HepG2 (cell line): ENCODE data around the gene PEX11B. TPM values are rescaled to one million over a fixed set of nuclear protein-coding genes. Genes with fewer than 3 reads are reported as not detected.
A peak's percentile ranks its signal among the peaks of the same experiment; 100 is the strongest.

Experiments used
- ATF1 ChIP-seq: IDR thresholded peaks from 2 replicates; pipeline ENCODE4 v1.6.1; 2016; ENCODE audit warnings: mild to moderate bottlenecking, control low read depth
- CAMTA2 ChIP-seq: sonication (generic); formaldehyde crosslinking; IDR thresholded peaks from 2 replicates; pipeline ENCODE4 v1.4.0; 2020; ENCODE audit warnings: mild to moderate bottlenecking, missing genetic modification reagents, borderline replicate concordance
- CENPX ChIP-seq: sonication (generic); formaldehyde crosslinking; IDR thresholded peaks from 2 replicates; pipeline ENCODE4 v1.9.0; 2021; ENCODE audit warnings: mild to moderate bottlenecking, missing genetic modification reagents, moderate library complexity
- KDM5B ChIP-seq: sonication (generic); formaldehyde crosslinking; IDR thresholded peaks from 2 replicates; pipeline ENCODE4 v1.4.0; 2020; ENCODE audit warnings: missing genetic modification reagents, mild to moderate bottlenecking, borderline replicate concordance
- MAFF ChIP-seq: IDR thresholded peaks from 2 replicates; pipeline ENCODE4 v1.6.1; 2011; ENCODE audit warnings: low read depth, low read length, improper control_type of control experiment
- MAFG ChIP-seq: sonication (generic); formaldehyde crosslinking; IDR thresholded peaks from 2 replicates; pipeline ENCODE4 v1.5.1; 2020; ENCODE audit warnings: mild to moderate bottlenecking, missing genetic modification reagents
- ONECUT2 ChIP-seq: sonication (generic); formaldehyde crosslinking; IDR thresholded peaks from 2 replicates; pipeline ENCODE4 v1.4.0; 2020; ENCODE audit warnings: missing genetic modification reagents
- PRMT3 ChIP-seq: sonication (generic); formaldehyde crosslinking; IDR thresholded peaks from 2 replicates; pipeline ENCODE4 v1.8.1; 2022; ENCODE audit warnings: low read depth, mild to moderate bottlenecking, moderate library complexity, missing genetic modification reagents, borderline replicate concordance
- SP2 ChIP-seq: sonication (generic); formaldehyde crosslinking; IDR thresholded peaks from 2 replicates; pipeline ENCODE4 v1.5.1; 2020; ENCODE audit warnings: mild to moderate bottlenecking, missing genetic modification reagents
- TARDBP ChIP-seq: sonication (generic); formaldehyde crosslinking; IDR thresholded peaks from 2 replicates; pipeline ENCODE4 v1.8.0; 2022; ENCODE audit warnings: mild to moderate bottlenecking, missing genetic modification reagents
- TCF7 ChIP-seq: sonication (generic); IDR thresholded peaks from 2 replicates; pipeline ENCODE4 v1.6.1; 2016; ENCODE audit warnings: antibody characterized with exemption, low read depth
- TGIF2 ChIP-seq: IDR thresholded peaks from 2 replicates; pipeline ENCODE4 v1.6.1; 2016; ENCODE audit warnings: control low read depth, missing compliant biosample characterization
- ZBTB21 ChIP-seq: sonication (generic); formaldehyde crosslinking; IDR thresholded peaks from 2 replicates; pipeline ENCODE4 v1.4.0; 2020; ENCODE audit warnings: missing genetic modification reagents
- ZKSCAN1 ChIP-seq: fragments of 150-350 bp; IDR thresholded peaks from 2 replicates; pipeline ENCODE4 v1.6.1; 2014; ENCODE audit warnings: low read length
- ZMYM3 ChIP-seq: sonication (generic); formaldehyde crosslinking; IDR thresholded peaks from 2 replicates; pipeline ENCODE4 v1.5.1; 2020; ENCODE audit warnings: mild to moderate bottlenecking, missing genetic modification reagents
- ZNF260 ChIP-seq: sonication (generic); formaldehyde crosslinking; IDR thresholded peaks from 2 replicates; pipeline ENCODE4 v1.4.0; 2020; ENCODE audit warnings: missing genetic modification reagents, low read depth, mild to moderate bottlenecking, borderline replicate concordance
- ZNF33A ChIP-seq: sonication (generic); formaldehyde crosslinking; IDR thresholded peaks from 2 replicates; pipeline ENCODE4 v1.5.1; 2020; ENCODE audit warnings: missing genetic modification reagents, mild to moderate bottlenecking, moderate library complexity, borderline replicate concordance
- polyA plus RNA-seq, 8 experiments: library from polyadenylated mRNA; depleted of rRNA in 3 of 8; stranded (reverse) in 7 of 8; unstranded in 1 of 8; fragments of >200 nt; fragmentation: Illumina TruSeq in 4 of 8; extraction: Trizol in 4 of 8; gene quantifications; 2 replicates each; pipeline versions ENCODE4 v1.2.1 to v1.2.3, GENCODE V29; 2011 to 2016; ENCODE audit warnings: low read depth in 4 of 8, missing spikeins in 1 of 8, mixed read lengths in 1 of 8; ENCODE audit not compliant: insufficient read depth in 1 of 8
- total RNA-seq, 5 experiments: library from RNA; depleted of rRNA; stranded (reverse); fragments of >200 nt; fragmentation: Illumina TruSeq; extraction: Trizol; gene quantifications; 2 replicates each; pipeline ENCODE4 v1.2.3, GENCODE V29; 2016; ENCODE audit warnings: low read depth in 1 of 5
- TF ChIP-seq, protein P1 (sequence below): sonication (generic); formaldehyde crosslinking; IDR thresholded peaks from 2 replicates; pipeline ENCODE4 v1.8.1; 2022; ENCODE audit warnings: low read depth, mild to moderate bottlenecking, missing genetic modification reagents
- TF ChIP-seq, protein P2 (sequence below): sonication (generic); formaldehyde crosslinking; IDR thresholded peaks from 2 replicates; pipeline ENCODE4 v1.8.1; 2023; ENCODE audit warnings: missing genetic modification reagents, inconsistent platforms, borderline replicate concordance
- TF ChIP-seq, protein P3 (sequence below): sonication (generic); formaldehyde crosslinking; IDR thresholded peaks from 2 replicates; pipeline ENCODE4 v1.9.0; 2021; ENCODE audit warnings: missing genetic modification reagents, mild to moderate bottlenecking, borderline replicate concordance
- TF ChIP-seq, protein P4 (sequence below): sonication (generic); formaldehyde crosslinking; IDR thresholded peaks from 2 replicates; pipeline ENCODE4 v1.5.0; 2020; ENCODE audit warnings: mild to moderate bottlenecking, missing genetic modification reagents

The PEX11B gene
- total and polyA plus RNA-seq, 2 of the 13 experiments (the other 11 are each of a cell fraction or from before 2014, with no cell fraction given), result 21.6 to 48.4 TPM

DNA sequence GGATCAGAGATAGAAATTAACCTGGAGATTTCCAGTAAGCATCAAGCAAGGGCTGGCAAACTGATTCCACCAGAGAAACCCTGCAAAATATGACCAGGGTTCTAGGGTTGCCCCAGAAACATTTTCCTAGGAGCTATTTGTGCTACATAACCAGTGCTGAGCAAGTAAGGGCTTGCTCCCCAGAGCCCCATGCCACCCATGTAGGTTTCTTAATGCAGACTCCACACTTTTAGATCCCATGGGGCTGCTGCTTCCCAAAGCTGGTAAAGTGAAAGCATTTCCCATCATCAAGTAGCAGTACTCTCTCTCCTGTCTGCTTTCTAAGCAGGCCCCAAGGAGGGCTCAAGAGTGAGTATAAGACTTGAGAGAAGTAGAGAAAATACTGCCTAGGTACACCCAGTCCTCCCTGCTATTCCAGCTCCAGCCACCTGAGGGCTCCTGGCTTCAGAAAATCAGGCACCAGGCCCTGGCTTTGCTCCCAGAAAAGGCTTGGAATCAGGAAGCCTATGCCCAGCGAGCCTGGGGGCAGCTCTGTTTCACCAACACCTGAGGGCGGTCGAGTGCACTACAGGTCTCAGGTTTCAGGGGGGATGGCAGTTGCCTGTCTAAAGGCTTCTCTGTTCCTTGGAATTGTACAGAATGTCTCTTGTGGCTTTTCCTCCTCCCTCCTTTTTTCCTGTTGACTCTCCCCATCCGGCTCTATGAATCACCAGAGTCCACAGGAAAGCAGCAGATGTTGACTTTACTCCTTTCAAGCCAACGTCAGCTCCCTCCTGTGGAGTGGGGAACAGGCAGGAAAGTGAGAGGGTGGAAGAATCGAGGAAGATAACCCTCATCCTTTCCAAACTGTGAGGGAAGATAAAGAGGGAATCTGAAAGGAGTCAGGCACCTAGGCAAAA is 26.7 kb downstream of the PEX11B start (continued):
- TF ChIP-seq, protein P1, sequence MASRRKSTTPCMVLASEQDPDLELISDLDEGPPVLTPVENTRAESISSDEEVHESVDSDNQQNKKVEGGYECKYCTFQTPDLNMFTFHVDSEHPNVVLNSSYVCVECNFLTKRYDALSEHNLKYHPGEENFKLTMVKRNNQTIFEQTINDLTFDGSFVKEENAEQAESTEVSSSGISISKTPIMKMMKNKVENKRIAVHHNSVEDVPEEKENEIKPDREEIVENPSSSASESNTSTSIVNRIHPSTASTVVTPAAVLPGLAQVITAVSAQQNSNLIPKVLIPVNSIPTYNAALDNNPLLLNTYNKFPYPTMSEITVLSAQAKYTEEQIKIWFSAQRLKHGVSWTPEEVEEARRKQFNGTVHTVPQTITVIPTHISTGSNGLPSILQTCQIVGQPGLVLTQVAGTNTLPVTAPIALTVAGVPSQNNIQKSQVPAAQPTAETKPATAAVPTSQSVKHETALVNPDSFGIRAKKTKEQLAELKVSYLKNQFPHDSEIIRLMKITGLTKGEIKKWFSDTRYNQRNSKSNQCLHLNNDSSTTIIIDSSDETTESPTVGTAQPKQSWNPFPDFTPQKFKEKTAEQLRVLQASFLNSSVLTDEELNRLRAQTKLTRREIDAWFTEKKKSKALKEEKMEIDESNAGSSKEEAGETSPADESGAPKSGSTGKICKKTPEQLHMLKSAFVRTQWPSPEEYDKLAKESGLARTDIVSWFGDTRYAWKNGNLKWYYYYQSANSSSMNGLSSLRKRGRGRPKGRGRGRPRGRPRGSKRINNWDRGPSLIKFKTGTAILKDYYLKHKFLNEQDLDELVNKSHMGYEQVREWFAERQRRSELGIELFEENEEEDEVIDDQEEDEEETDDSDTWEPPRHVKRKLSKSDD, result no peak
- TF ChIP-seq, protein P2, sequence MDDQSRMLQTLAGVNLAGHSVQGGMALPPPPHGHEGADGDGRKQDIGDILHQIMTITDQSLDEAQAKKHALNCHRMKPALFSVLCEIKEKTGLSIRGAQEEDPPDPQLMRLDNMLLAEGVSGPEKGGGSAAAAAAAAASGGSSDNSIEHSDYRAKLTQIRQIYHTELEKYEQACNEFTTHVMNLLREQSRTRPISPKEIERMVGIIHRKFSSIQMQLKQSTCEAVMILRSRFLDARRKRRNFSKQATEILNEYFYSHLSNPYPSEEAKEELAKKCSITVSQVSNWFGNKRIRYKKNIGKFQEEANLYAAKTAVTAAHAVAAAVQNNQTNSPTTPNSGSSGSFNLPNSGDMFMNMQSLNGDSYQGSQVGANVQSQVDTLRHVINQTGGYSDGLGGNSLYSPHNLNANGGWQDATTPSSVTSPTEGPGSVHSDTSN (CRISPR knock-in tag), result no peak
- no peak for TF ChIP-seq MAFG (CRISPR knock-in tag)
- TF ChIP-seq MAFF, result 0 out of 2 replicates have a peak, but pooled peaks have one; percentile 25
- TF ChIP-seq ONECUT2, result no peak
- TF ChIP-seq ZNF260 (CRISPR knock-in tag), result no peak
- TF ChIP-seq ZBTB21 (CRISPR knock-in tag), result no peak
- TF ChIP-seq, protein P3, sequence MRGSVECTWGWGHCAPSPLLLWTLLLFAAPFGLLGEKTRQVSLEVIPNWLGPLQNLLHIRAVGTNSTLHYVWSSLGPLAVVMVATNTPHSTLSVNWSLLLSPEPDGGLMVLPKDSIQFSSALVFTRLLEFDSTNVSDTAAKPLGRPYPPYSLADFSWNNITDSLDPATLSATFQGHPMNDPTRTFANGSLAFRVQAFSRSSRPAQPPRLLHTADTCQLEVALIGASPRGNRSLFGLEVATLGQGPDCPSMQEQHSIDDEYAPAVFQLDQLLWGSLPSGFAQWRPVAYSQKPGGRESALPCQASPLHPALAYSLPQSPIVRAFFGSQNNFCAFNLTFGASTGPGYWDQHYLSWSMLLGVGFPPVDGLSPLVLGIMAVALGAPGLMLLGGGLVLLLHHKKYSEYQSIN (CRISPR knock-in tag), result no peak
- TF ChIP-seq CENPX (CRISPR knock-in tag), result no peak
- TF ChIP-seq CAMTA2 (CRISPR knock-in tag), result no peak
- no peak for TF ChIP-seq SP2 (CRISPR knock-in tag)
- TF ChIP-seq ATF1 (CRISPR knock-in tag), result peak; percentile 48; the same call in 1 of the 2 replicates
- peak; percentile 31; the same call in 1 of the 2 replicates for TF ChIP-seq KDM5B (CRISPR knock-in tag)
- TF ChIP-seq TARDBP (CRISPR knock-in tag), result peak; percentile 76
- TF ChIP-seq PRMT3 (CRISPR knock-in tag), result peak; percentile 69; the same call in 1 of the 2 replicates
- no peak for TF ChIP-seq ZKSCAN1
- TF ChIP-seq ZNF33A (CRISPR knock-in tag), result no peak
- peak; percentile 63; the same call in 1 of the 2 replicates for TF ChIP-seq ZMYM3 (CRISPR knock-in tag)
- TF ChIP-seq, protein P4, sequence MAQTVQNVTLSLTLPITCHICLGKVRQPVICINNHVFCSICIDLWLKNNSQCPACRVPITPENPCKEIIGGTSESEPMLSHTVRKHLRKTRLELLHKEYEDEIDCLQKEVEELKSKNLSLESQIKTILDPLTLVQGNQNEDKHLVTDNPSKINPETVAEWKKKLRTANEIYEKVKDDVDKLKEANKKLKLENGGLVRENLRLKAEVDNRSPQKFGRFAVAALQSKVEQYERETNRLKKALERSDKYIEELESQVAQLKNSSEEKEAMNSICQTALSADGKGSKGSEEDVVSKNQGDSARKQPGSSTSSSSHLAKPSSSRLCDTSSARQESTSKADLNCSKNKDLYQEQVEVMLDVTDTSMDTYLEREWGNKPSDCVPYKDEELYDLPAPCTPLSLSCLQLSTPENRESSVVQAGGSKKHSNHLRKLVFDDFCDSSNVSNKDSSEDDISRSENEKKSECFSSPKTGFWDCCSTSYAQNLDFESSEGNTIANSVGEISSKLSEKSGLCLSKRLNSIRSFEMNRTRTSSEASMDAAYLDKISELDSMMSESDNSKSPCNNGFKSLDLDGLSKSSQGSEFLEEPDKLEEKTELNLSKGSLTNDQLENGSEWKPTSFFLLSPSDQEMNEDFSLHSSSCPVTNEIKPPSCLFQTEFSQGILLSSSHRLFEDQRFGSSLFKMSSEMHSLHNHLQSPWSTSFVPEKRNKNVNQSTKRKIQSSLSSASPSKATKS, result no peak
- TF ChIP-seq TCF7, result peak; percentile 64
- TF ChIP-seq TGIF2, result peak; percentile 53; the same call in 1 of the 2 replicates
